Mucosa of stomach (tissue), 1 donor: ENCODE data around the gene CCDC50.

ENCODE experiments used
- H3K27me3 ChIP-seq: one replicate; pipeline ENCODE4 v1.7.0; 2013; ENCODE audit warnings: mild to moderate bottlenecking, low read length; ENCODE audit not compliant: control insufficient read depth, insufficient read depth
- H3K36me3 ChIP-seq: one replicate; pipeline ENCODE4 v1.7.0; 2013; ENCODE audit warnings: low read length; ENCODE audit not compliant: control insufficient read depth, insufficient read depth
- H3K4me1 ChIP-seq: one replicate; pipeline ENCODE4 v1.7.0; 2013; ENCODE audit warnings: mild to moderate bottlenecking, low read length; ENCODE audit not compliant: control insufficient read depth, insufficient read depth
- H3K4me3 ChIP-seq: one replicate; pipeline ENCODE4 v1.7.0; 2013; ENCODE audit warnings: low read length
- H3K9ac ChIP-seq: one replicate; pipeline ENCODE4 v1.7.0; 2013; ENCODE audit warnings: mild to moderate bottlenecking, low read length, moderate library complexity
- H3K9me3 ChIP-seq: one replicate; pipeline ENCODE4 v1.7.0; 2013; ENCODE audit warnings: mild to moderate bottlenecking, low read length, moderate library complexity; ENCODE audit not compliant: control insufficient read depth
- donor health status: Pancreatic carcinoma.

Gene CCDC50

GRCh38 chr3:191372122-191372521, 42.9 kb downstream of the CCDC50 start:
- H3K27me3 ChIP-seq, result no peaks in the 10 kb centered on the region
- no peaks in the 10 kb centered on the region for H3K36me3 ChIP-seq
- H3K4me1 ChIP-seq, result no peaks in the 10 kb centered on the region
- no peaks in the 10 kb centered on the region for H3K9me3 ChIP-seq
- H3K4me3 ChIP-seq, result no peak overlapping the region
- no peak overlapping the region for H3K9ac ChIP-seq

- no peaks in the 10 kb centered on the region for H3K9me3 ChIP-seq
- H3K4me1 ChIP-seq, result no peaks in the 10 kb centered on the region
- H3K27me3 ChIP-seq, result no peaks in the 10 kb centered on the region
- H3K9ac ChIP-seq, result no peak overlapping the region
- H3K36me3 ChIP-seq, result no peaks in the 10 kb centered on the region
- no peak overlapping the region for H3K4me3 ChIP-seq
These were observed 44.1 kb downstream of the CCDC50 start for GRCh38 chr3:191373327-191373726.

- no peak overlapping the region for H3K4me3 ChIP-seq
- H3K36me3 ChIP-seq, result no peaks in the 10 kb centered on the region
- H3K9ac ChIP-seq, result no peak overlapping the region
- no peaks in the 10 kb centered on the region for H3K27me3 ChIP-seq
- no peaks in the 10 kb centered on the region for H3K4me1 ChIP-seq
- no peaks in the 10 kb centered on the region for H3K9me3 ChIP-seq
These were observed 47.4 kb downstream of the CCDC50 start for GRCh38 chr3:191376516-191377141.

GRCh38 chr3:191378142-191378812, 49.1 kb downstream of the CCDC50 start:
- Histone ChIP-seq H3K4me1 (no peaks in the 10 kb centered on the region), H3K4me3 (no peak overlapping the region), H3K9me3 (no peaks in the 10 kb centered on the region), H3K27me3 (no peaks in the 10 kb centered on the region), H3K9ac (no peak overlapping the region), H3K36me3 (no peaks in the 10 kb centered on the region)

- Histone ChIP-seq H3K27me3 (no peaks in the 10 kb centered on the region), H3K9ac (no peak overlapping the region), H3K9me3 (no peaks in the 10 kb centered on the region), H3K4me3 (no peak overlapping the region), H3K4me1 (no peaks in the 10 kb centered on the region), H3K36me3 (no peaks in the 10 kb centered on the region)
These were observed 50.3 kb downstream of the CCDC50 start for GRCh38 chr3:191379446-191379845.

GRCh38 chr3:191380001-191380400, 50.8 kb downstream of the CCDC50 start:
- H3K36me3 ChIP-seq, result no peaks in the 10 kb centered on the region

GRCh38 chr3:191381303-191381702, 52.1 kb downstream of the CCDC50 start:
- Histone ChIP-seq H3K36me3 (no peaks in the 10 kb centered on the region), H3K4me1 (no peaks in the 10 kb centered on the region), H3K27me3 (no peaks in the 10 kb centered on the region), H3K4me3 (no peak overlapping the region), H3K9me3 (no peaks in the 10 kb centered on the region), H3K9ac (no peak overlapping the region)

More at GRCh38 chr3:191380001-191380400, 50.8 kb downstream of the CCDC50 start:
- Histone ChIP-seq H3K4me3 (no peak overlapping the region), H3K4me1 (no peaks in the 10 kb centered on the region), H3K9ac (no peak overlapping the region), H3K9me3 (no peaks in the 10 kb centered on the region), H3K27me3 (no peaks in the 10 kb centered on the region)

GRCh38 chr3:191382661-191383060, 53.5 kb downstream of the CCDC50 start:
- H3K9me3 ChIP-seq, result no peaks in the 10 kb centered on the region
- H3K4me1 ChIP-seq, result no peaks in the 10 kb centered on the region
- H3K27me3 ChIP-seq, result no peaks in the 10 kb centered on the region
- H3K4me3 ChIP-seq, result no peak overlapping the region
- no peak overlapping the region for H3K9ac ChIP-seq
- no peaks in the 10 kb centered on the region for H3K36me3 ChIP-seq

GRCh38 chr3:191383124-191383523, 53.9 kb downstream of the CCDC50 start:
- Histone ChIP-seq H3K9ac (no peak overlapping the region), H3K9me3 (no peaks in the 10 kb centered on the region), H3K27me3 (no peaks in the 10 kb centered on the region), H3K36me3 (no peaks in the 10 kb centered on the region), H3K4me1 (no peaks in the 10 kb centered on the region), H3K4me3 (no peak overlapping the region)

GRCh38 chr3:191385101-191385500, 55.9 kb downstream of the CCDC50 start:
- H3K4me3 ChIP-seq, result no peak overlapping the region
- H3K9ac ChIP-seq, result no peak overlapping the region
- no peaks in the 10 kb centered on the region for H3K36me3 ChIP-seq
- no peaks in the 10 kb centered on the region for H3K4me1 ChIP-seq
- no peaks in the 10 kb centered on the region for H3K27me3 ChIP-seq
- H3K9me3 ChIP-seq, result no peaks in the 10 kb centered on the region

GRCh38 chr3:191387441-191388077, 58.4 kb downstream of the CCDC50 start:
- Histone ChIP-seq H3K9me3 (no peaks in the 10 kb centered on the region), H3K4me3 (no peak overlapping the region), H3K9ac (no peak overlapping the region), H3K36me3 (no peaks in the 10 kb centered on the region), H3K27me3 (no peaks in the 10 kb centered on the region), H3K4me1 (no peaks in the 10 kb centered on the region)

- H3K36me3 ChIP-seq, result no peaks in the 10 kb centered on the region
- no peaks in the 10 kb centered on the region for H3K27me3 ChIP-seq
- no peaks in the 10 kb centered on the region for H3K4me1 ChIP-seq
- no peak overlapping the region for H3K9ac ChIP-seq
- H3K9me3 ChIP-seq, result no peaks in the 10 kb centered on the region
- H3K4me3 ChIP-seq, result no peak overlapping the region
These were observed 59.6 kb downstream of the CCDC50 start for GRCh38 chr3:191388823-191389222.
